Mucosa of stomach (tissue), 1 donor: ENCODE measurements around the gene SLC35F1.

Source experiments
- H3K27me3 ChIP-seq: one replicate; pipeline ENCODE4 v1.7.0; 2013; ENCODE audit warnings: mild to moderate bottlenecking, low read length; ENCODE audit not compliant: control insufficient read depth, insufficient read depth
- H3K36me3 ChIP-seq: one replicate; pipeline ENCODE4 v1.7.0; 2013; ENCODE audit warnings: low read length; ENCODE audit not compliant: control insufficient read depth, insufficient read depth
- H3K4me1 ChIP-seq: one replicate; pipeline ENCODE4 v1.7.0; 2013; ENCODE audit warnings: mild to moderate bottlenecking, low read length; ENCODE audit not compliant: control insufficient read depth, insufficient read depth
- H3K4me3 ChIP-seq: one replicate; pipeline ENCODE4 v1.7.0; 2013; ENCODE audit warnings: low read length
- H3K9ac ChIP-seq: one replicate; pipeline ENCODE4 v1.7.0; 2013; ENCODE audit warnings: mild to moderate bottlenecking, low read length, moderate library complexity
- H3K9me3 ChIP-seq: one replicate; pipeline ENCODE4 v1.7.0; 2013; ENCODE audit warnings: mild to moderate bottlenecking, low read length, moderate library complexity; ENCODE audit not compliant: control insufficient read depth
- donor health status: Pancreatic carcinoma.

The SLC35F1 gene

GRCh38 chr6:118295336-118295735, 388.3 kb downstream of the SLC35F1 start:
- Histone ChIP-seq H3K9ac (no peak overlapping the region), H3K9me3 (no peaks in the 10 kb centered on the region), H3K27me3 (no peaks in the 10 kb centered on the region), H3K4me3 (no peak overlapping the region), H3K4me1 (no peaks in the 10 kb centered on the region), H3K36me3 (no peaks in the 10 kb centered on the region)

- Histone ChIP-seq H3K4me1 (no peaks in the 10 kb centered on the region), H3K27me3 (no peaks in the 10 kb centered on the region), H3K9me3 (no peaks in the 10 kb centered on the region), H3K36me3 (no peaks in the 10 kb centered on the region), H3K9ac (no peak overlapping the region), H3K4me3 (no peak overlapping the region)
These were observed 389.3 kb downstream of the SLC35F1 start for GRCh38 chr6:118296129-118296901.

- no peak overlapping the region for H3K4me3 ChIP-seq
- no peaks in the 10 kb centered on the region for H3K36me3 ChIP-seq
- no peaks in the 10 kb centered on the region for H3K4me1 ChIP-seq
- no peak overlapping the region for H3K9ac ChIP-seq
- H3K9me3 ChIP-seq: no peaks in the 10 kb centered on the region
- H3K27me3 ChIP-seq: no peaks in the 10 kb centered on the region
These were observed 390.8 kb downstream of the SLC35F1 start for GRCh38 chr6:118297821-118298220.

- H3K4me1 ChIP-seq: no peaks in the 10 kb centered on the region
- no peak overlapping the region for H3K4me3 ChIP-seq
- no peaks in the 10 kb centered on the region for H3K27me3 ChIP-seq
- H3K36me3 ChIP-seq: no peaks in the 10 kb centered on the region
- no peak overlapping the region for H3K9ac ChIP-seq
- H3K9me3 ChIP-seq: no peaks in the 10 kb centered on the region
These were observed 391.7 kb downstream of the SLC35F1 start for GRCh38 chr6:118298476-118299427.

- Histone ChIP-seq H3K9me3 (no peaks in the 10 kb centered on the region), H3K4me1 (no peaks in the 10 kb centered on the region), H3K9ac (no peak overlapping the region), H3K27me3 (no peaks in the 10 kb centered on the region), H3K4me3 (no peak overlapping the region), H3K36me3 (no peaks in the 10 kb centered on the region)
These were observed 392.4 kb downstream of the SLC35F1 start for GRCh38 chr6:118299457-118299856.

- no peak overlapping the region for H3K9ac ChIP-seq
- H3K4me1 ChIP-seq: no peaks in the 10 kb centered on the region
- H3K36me3 ChIP-seq: no peaks in the 10 kb centered on the region
- no peak overlapping the region for H3K4me3 ChIP-seq
- H3K9me3 ChIP-seq: no peaks in the 10 kb centered on the region
- H3K27me3 ChIP-seq: no peaks in the 10 kb centered on the region
These were observed 397.3 kb downstream of the SLC35F1 start for GRCh38 chr6:118304321-118304720.

GRCh38 chr6:118305081-118305480, 398.0 kb downstream of the SLC35F1 start:
- no peak overlapping the region for H3K4me3 ChIP-seq
- H3K4me1 ChIP-seq: no peaks in the 10 kb centered on the region
- no peaks in the 10 kb centered on the region for H3K9me3 ChIP-seq
- no peaks in the 10 kb centered on the region for H3K36me3 ChIP-seq
- no peaks in the 10 kb centered on the region for H3K27me3 ChIP-seq
- H3K9ac ChIP-seq: no peak overlapping the region

GRCh38 chr6:118306392-118307238, 399.6 kb downstream of the SLC35F1 start:
- H3K36me3 ChIP-seq: no peaks in the 10 kb centered on the region
- no peak overlapping the region for H3K4me3 ChIP-seq
- no peaks in the 10 kb centered on the region for H3K4me1 ChIP-seq
- no peak overlapping the region for H3K9ac ChIP-seq
- no peaks in the 10 kb centered on the region for H3K9me3 ChIP-seq
- no peaks in the 10 kb centered on the region for H3K27me3 ChIP-seq

GRCh38 chr6:118307581-118307980, 400.5 kb downstream of the SLC35F1 start:
- Histone ChIP-seq H3K4me1 (no peaks in the 10 kb centered on the region), H3K9me3 (no peaks in the 10 kb centered on the region), H3K36me3 (no peaks in the 10 kb centered on the region), H3K27me3 (no peaks in the 10 kb centered on the region), H3K4me3 (no peak overlapping the region), H3K9ac (no peak overlapping the region)

- Histone ChIP-seq H3K4me3 (no peak overlapping the region), H3K27me3 (no peaks in the 10 kb centered on the region), H3K36me3 (no peaks in the 10 kb centered on the region), H3K9ac (no peak overlapping the region), H3K4me1 (no peaks in the 10 kb centered on the region), H3K9me3 (no peaks in the 10 kb centered on the region)
These were observed 402.5 kb downstream of the SLC35F1 start for GRCh38 chr6:118309337-118310093.

GRCh38 chr6:118313208-118313607, 406.1 kb downstream of the SLC35F1 start:
- Histone ChIP-seq H3K9ac (no peak overlapping the region), H3K9me3 (no peaks in the 10 kb centered on the region), H3K36me3 (no peaks in the 10 kb centered on the region), H3K27me3 (no peaks in the 10 kb centered on the region), H3K4me3 (no peak overlapping the region), H3K4me1 (peaks cover 7% of the 10 kb centered on the region)
